ENCODE results near the gene NUS1.
"Not testable (repeated sequence)": the region's sequence is repeated elsewhere in the genome, so short reads cannot be mapped to it uniquely, and the experiment has no call there.

NUS1 gene

DNA sequence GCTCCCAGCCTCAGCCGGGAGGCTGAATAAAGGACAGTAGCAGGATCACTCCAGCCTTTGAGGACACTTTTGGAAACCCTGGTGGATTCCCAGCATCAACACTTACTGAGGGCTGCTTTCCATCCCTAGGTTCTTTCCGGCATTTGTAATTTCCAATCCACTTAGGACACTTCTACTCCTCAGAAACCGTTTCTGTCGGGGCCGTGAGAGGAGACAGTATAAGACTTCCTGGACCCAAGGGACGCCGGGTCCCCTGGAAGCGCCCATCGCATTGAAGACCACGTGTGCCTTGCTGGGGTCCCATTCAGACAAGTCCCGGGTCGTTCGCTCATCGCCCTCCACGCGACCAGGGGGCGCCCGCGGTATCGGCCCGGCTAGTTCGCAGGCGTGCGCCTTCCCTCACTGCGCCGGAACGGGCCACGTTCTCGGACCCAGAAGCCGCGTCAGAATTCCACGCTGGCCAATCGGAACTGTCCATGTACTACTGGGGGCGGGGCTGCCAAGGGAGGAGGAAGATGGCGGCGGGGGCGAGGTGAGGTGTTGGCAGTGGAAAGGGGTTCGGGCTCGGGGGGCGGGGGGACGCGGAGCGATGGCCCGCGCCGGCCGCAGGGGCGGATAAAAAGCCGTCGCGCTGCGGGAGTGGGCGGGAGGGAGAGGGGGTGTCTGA lies at the start of gene NUS1:
Gene NUS1, plus strand, starts transcription at position 479 of the 667 bp plus-strand sequence. CDS start 202 bp downstream, outside the sequence.
- peak; percentile 90 for DNase-seq (ENCODE audit: low spot score)

- no peak for DNase-seq (ENCODE audit: low spot score)
These were observed 47.7 kb upstream of the NUS1 start for GRCh38 chr6:117627533-117627932.

DNA sequence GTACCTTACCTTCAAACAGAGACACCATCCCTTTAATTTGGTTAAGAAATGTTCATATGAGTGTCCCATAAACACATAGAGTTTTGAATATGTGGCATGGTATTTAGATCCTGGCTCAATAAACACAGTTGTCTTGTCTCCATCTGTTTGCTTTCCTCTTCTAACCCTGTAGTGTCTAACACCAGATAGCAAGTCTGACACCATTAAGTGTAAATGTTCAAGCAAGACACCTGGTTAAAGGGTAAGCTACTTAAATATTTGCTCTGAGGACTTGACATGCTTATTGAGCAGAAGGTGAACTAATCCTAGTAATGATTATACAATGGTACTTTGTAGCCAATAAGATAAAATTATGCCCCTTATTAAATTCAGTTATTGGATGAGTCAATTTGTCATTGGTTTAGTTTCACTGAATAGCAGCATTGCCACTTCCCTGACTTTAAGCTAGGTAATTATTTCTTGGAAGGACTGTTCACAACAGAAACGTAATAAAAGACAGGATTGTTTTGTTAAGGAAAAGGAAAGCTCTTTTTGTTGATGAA lies 46.1 kb upstream of the NUS1 start:
- DNase-seq (ENCODE audit: low spot score): no peak

DNA sequence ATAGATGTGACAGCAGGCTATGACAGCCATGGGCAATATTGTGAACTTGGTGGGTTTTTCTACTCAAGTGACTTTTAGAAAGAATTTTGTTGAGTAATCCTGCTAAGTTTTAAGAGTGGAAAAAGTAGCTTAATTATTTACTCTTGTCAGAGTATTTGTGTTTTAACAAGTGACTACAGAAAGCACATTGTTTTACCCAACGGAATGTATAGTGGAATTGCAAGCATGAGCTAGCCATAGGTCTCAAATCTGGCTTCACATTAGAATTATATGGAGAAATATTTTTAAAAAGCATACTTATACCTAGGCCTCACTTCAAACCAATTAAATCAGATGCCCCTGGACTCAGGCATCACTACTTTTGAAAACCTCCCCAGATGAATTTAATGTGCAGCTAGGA lies 37.5 kb upstream of the NUS1 start:
- DNase-seq (ENCODE audit: low spot score): no peak

- no peak for DNase-seq (ENCODE audit: low spot score)
These were observed 32.3 kb upstream of the NUS1 start for GRCh38 chr6:117642976-117643375.

GRCh38 chr6:117651984-117652383 lies 23.3 kb upstream of the NUS1 start:
- not testable (repeated sequence) for DNase-seq (ENCODE audit: low spot score)

DNA sequence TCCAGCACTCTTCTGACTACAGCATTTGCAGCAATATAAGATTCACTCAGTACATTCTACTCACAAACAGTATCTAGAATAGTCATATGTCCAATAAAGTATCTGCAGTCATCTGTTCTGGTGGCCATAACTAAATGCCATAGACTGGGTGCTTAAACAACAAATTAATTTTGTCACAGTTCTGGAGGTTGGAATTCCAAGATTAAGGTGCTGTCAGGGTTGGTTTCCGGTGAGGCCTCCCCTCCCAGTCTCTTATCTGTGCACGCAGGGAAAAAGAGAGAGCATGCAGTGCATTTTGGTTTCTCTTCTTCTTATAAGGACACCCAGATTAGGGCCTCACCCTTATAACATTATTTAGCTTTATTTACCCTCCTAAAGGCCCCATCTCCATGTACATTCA lies 21.3 kb upstream of the NUS1 start:
- DNase-seq (ENCODE audit: low spot score): no peak

- DNase-seq (ENCODE audit: low spot score): no peak
These were observed 19.9 kb upstream of the NUS1 start for GRCh38 chr6:117655380-117655779.

GRCh38 chr6:117666881-117667280 lies 8.4 kb upstream of the NUS1 start:
- DNase-seq (ENCODE audit: low spot score): no peak

DNA sequence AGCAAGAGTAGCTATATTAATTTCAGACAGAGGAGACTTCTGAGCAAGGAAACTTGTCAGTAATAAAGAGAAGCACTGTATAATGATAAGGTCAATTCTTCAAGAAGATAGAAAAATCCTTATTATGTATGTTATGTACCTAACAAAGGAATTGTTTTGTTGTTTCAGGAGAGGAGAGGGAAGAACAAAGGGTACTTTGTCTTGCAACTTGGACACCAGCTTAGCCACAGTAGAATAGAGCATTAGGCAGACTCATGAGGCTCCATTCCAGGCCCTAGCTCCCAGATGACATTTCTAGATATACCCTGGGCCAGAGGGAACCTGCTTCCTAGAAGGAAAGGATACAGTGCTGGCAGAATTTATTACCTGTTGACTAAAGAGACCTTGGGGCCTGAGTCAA lies 6.5 kb upstream of the NUS1 start:
- peak; percentile 14 for DNase-seq (ENCODE audit: low spot score)

DNA sequence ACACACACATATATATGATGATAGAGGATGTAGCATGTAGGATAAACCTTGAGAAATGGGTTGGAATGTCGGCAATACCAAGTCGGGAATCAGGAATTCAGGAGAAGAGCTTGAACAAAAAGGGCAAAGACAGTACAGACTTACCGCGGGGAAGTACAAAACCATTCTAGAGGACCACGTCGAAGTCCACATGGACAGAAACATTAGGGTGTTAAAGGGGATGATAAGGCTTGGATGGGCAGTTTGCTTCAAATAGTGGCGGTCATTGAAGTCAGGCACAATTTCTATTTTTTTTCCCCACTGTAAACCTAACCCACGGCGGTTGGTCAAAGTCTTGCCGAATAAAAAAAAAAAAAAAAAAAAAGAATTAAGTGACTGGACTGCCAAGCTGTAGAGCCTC lies 766 bp upstream of the NUS1 start:
- DNase-seq (ENCODE audit: low spot score): no peak

- not testable (repeated sequence) for DNase-seq (ENCODE audit: low spot score)
These were observed 511 bp downstream of the NUS1 start for GRCh38 chr6:117675658-117676301.

DNA sequence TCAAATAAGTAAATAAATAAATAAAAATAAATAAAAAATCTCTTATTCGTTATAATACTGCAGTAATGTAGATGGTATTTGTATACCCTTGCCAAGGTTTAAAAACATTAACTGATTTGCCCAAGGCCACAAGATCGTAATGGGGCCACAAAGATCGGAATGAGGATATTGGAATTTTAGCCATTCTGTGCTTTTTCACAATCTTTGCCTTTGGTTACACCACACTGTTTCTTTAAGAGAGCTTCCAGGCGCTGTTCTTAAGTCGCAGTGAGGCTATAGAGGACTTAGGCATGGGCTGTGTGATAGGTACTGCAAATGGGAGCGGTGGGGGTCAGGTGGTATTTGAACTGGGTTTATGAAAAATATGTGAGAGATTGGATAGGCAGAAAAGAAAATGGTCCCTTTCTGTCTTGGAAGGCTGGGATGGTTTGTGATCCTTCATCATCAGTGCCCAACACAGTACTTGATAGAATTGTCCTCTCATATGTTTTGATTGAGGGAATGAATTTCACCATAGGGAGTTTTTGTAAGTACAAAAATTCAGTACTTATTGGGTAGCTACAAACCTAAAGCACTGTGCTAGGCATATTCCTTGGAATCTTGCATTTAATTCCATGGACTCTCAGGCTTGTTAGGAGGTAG lies 1.4 kb downstream of the NUS1 start:
- DNase-seq (ENCODE audit: low spot score): no peak

GRCh38 chr6:117677553-117678141 lies 2.4 kb downstream of the NUS1 start:
- DNase-seq (ENCODE audit: low spot score): no peak

DNA sequence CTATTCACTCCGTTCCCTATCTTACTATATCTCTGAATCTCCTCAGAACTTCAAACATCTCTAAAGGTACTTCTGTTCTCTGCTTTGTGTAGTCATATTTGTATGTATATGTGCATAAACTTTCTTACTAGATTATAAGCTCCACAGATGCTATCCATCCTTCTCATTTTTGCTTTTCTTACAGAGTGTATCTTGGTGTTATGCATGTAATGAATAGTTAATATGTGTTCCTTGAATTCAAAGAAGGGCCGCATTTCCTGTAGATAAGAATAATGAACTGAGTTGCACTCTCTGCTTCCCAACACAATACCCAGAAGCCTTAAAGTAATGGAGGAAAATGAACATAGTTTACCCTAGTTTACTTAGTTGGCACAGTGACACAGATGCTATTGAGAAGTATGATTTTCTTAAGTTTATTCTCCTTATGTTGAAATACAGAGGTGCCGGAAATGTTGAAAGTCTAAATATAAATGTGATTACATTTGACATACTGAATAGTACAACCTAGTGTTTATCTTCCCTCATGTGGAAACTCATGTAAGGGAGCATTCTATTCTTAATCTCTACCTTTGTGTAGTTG lies 6.0 kb downstream of the NUS1 start:
- DNase-seq (ENCODE audit: low spot score): no peak

DNA sequence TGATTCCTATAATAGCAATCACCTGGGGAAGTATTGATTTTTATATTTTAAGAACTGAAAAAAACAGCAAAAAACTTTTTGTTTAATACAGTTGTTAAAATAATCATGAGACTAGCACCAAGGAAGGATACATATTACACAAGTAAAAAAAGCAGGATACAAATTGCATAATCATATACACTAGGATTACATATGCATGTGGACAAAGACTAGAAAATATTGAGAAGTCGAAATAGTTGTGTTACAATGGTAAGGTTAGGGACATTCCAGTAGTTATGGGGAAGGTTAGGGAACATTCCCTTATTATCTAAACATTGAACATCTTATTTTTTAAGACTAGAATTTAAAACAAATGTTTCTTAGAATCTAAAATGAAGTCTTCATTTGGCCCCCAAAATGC lies 9.5 kb downstream of the NUS1 start:
- no peak for DNase-seq (ENCODE audit: low spot score)

GRCh38 chr6:117685359-117685758 lies 10.1 kb downstream of the NUS1 start:
- no peak for DNase-seq (ENCODE audit: low spot score)

DNA sequence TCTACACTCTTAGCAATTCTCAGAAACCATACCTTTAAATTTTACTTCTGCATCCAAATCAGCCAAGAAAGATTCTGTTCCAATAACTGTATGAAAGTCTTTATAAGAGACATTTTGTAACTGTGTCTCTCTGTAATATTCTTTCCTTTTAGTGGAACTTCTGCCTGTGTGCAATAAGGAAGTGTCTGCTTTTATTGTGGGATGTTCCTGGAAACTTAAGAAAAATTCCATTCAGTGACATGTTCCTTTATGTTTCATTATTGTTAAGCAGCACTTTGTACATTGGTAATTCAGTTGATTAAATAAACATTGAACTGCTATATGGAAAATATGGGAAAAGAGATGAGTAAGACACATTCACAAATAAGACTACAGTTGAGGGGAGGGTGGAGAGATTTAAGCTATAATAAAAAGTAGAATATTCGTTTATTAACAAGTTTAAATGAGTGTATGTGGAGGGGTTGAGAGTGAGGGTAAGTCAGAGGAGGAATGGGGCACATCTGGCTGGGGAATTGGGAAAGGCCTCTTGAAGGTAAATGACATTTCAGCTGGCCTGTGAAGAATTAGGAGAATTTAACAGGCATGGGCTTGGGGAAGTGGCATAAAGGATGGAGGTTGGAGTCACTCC lies 11.9 kb downstream of the NUS1 start:
- no peak for DNase-seq (ENCODE audit: low spot score)

DNA sequence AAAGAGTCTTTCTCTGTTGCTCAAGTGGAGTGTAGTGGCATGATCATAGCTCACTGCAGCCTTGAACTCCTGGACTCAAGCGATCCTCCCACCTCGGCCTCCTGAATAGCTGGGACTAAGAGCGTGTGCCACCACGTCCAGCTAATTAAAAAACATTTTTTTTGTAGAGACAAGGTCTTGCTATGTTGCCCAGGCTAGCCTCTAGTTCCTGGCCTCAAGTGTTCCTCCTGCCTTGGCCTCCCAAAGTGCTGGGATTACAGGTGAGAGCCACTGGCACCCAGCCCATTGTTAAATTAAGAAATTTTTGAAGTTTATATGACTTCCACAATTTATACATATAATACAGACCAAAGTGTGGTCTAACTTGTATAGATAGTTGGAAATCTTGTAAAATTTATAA lies 14.3 kb downstream of the NUS1 start:
- DNase-seq (ENCODE audit: low spot score): not testable (repeated sequence)

- no peak for DNase-seq (ENCODE audit: low spot score)
These were observed 31.2 kb downstream of the NUS1 start for GRCh38 chr6:117706504-117706903.

GRCh38 chr6:117706936-117707509 lies 31.8 kb downstream of the NUS1 start:
- not testable (repeated sequence) for DNase-seq (ENCODE audit: low spot score)

DNA sequence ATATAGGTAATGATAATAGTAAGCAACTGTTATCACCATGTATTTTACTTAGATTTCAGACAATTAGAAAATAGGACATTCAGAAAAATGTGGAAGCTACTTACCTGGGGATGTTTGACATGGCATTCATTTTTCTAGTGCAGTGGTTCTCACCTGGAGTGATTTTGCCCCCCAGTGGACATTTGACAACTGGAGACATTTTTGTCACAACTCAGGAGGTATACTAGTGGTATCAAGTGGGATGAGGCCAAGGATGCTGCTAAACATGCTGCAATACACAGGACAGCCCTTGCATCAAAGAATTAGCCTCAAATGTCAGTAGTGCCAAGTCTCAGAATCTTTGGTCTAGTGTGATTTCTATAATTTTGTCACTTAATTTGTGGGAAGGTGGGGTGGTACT lies 36.1 kb downstream of the NUS1 start:
- DNase-seq (ENCODE audit: low spot score): no peak
